ENCODE measurements around the gene RMC1. TPM values are rescaled to one million over a fixed set of nuclear protein-coding genes. Genes with fewer than 3 reads are reported as not detected.

Gene RMC1
- 14.5 to 18.9 TPM (median 15.7 TPM) in 5 replicates for total RNA-seq (2022; extraction: Qiagen RNA extraction; ENCODE audit: low read depth)

GRCh38 chr18:23503038-23503962 is at the start of gene RMC1:
RMC1 (plus strand) TSS chr18:23503511; CDS start chr18:23503619, 108 bp downstream.

Other genes starting within 250 kb of the RMC1 start
- gene RIOK3, start 50.2 kb upstream of the RMC1 start, total RNA-seq (2022; extraction: Qiagen RNA extraction; ENCODE audit: low read depth), result 27.6 to 48.6 TPM (median 36.0 TPM) in 5 replicates
- 82.1 to 131 TPM (median 115 TPM) in 5 replicates for gene NPC1, start 83.0 kb downstream of the RMC1 start, total RNA-seq (2022; extraction: Qiagen RNA extraction; ENCODE audit: low read depth)
- 14.5 to 18.0 TPM (median 16.7 TPM) in 5 replicates for gene ANKRD29, start 159.4 kb downstream of the RMC1 start, total RNA-seq (2022; extraction: Qiagen RNA extraction; ENCODE audit: low read depth)
- gene LAMA3, start 185.9 kb downstream of the RMC1 start, total RNA-seq (2022; extraction: Qiagen RNA extraction; ENCODE audit: low read depth), result 46.0 to 56.7 TPM (median 53.4 TPM) in 5 replicates

Measured in A549 treated with ZK216348 at 1 μM for 4 hours (cell line).